Neural cell (in vitro differentiated cells): ENCODE results near the gene ZNF831. TPM values are rescaled to one million over a fixed set of nuclear protein-coding genes. Genes with fewer than 3 reads are reported as not detected.

Experiments used
- H2AFZ ChIP-seq: fragments of 200-600, 300-800 bp; sonication (generic), shearing (Covaris generic); 2 replicates; pipeline ENCODE4 v1.6.0; 2014; ENCODE audit warnings: low read depth, mild to moderate bottlenecking, antibody characterized with exemption, low read length, moderate library complexity
- H3F3A ChIP-seq: fragments of 200-600 bp; shearing (Covaris generic); 2 replicates; pipeline ENCODE4 v1.6.1; 2016; ENCODE audit warnings: mild to moderate bottlenecking, moderate library complexity, mixed read lengths, antibody characterized with exemption, low read length; ENCODE audit not compliant: insufficient read depth, poor library complexity, severe bottlenecking
- H3K27ac ChIP-seq: fragments of 200-600, 300-800 bp; sonication (generic), shearing (Covaris generic); 2 replicates; pipeline ENCODE4 v1.5.1; 2014; ENCODE audit warnings: mild to moderate bottlenecking, low read length, moderate library complexity
- H3K27me3 ChIP-seq: fragments of 300-800, 200-600 bp; sonication (generic), shearing (Covaris generic); 2 replicates; pipeline ENCODE4 v1.6.0; 2014; ENCODE audit warnings: mild to moderate bottlenecking, low read depth, low read length, moderate library complexity; ENCODE audit not compliant: insufficient read depth
- H3K36me3 ChIP-seq: fragments of 300-800, 200-600 bp; sonication (generic), shearing (Covaris generic); 2 replicates; pipeline ENCODE4 v1.5.1; 2014; ENCODE audit warnings: mild to moderate bottlenecking, antibody characterized with exemption, low read length, moderate library complexity; ENCODE audit not compliant: insufficient read depth
- H3K4me2 ChIP-seq: fragments of 300-800, 200-600 bp; sonication (generic), shearing (Covaris generic); 2 replicates; pipeline ENCODE4 v1.6.0; 2014; ENCODE audit warnings: mild to moderate bottlenecking, low read length
- H3K4me3 ChIP-seq: fragments of 300-800, 200-600 bp; sonication (generic), shearing (Covaris generic); 2 replicates; pipeline ENCODE4 v1.5.1; 2014; ENCODE audit warnings: mild to moderate bottlenecking, low read length, moderate library complexity
- H3K79me2 ChIP-seq: fragments of 200-600 bp; shearing (Covaris generic); replicated peaks from 2 replicates; pipeline ENCODE4 v1.6.0; 2014; ENCODE audit warnings: mild to moderate bottlenecking, low read length, moderate library complexity; ENCODE audit not compliant: insufficient read depth
- H3K9ac ChIP-seq: fragments of 300-800, 200-600 bp; sonication (generic), shearing (Covaris generic); 2 replicates; pipeline ENCODE4 v1.6.1; 2016; ENCODE audit warnings: mild to moderate bottlenecking, low read length, mixed read lengths
- H3K9me2 ChIP-seq: fragments of 200-600 bp; shearing (Covaris generic); 2 replicates; pipeline ENCODE4 v1.6.1; 2016; ENCODE audit warnings: mild to moderate bottlenecking, low read length, mixed read lengths; ENCODE audit not compliant: insufficient read depth
- H3K9me3 ChIP-seq: fragments of 200-600, 300-800 bp; sonication (generic), shearing (Covaris generic); 2 replicates; pipeline ENCODE4 v1.6.1; 2016; ENCODE audit warnings: mild to moderate bottlenecking, mixed run types, low read length, moderate library complexity, mixed read lengths
- H4K20me1 ChIP-seq: fragments of 200-600 bp; shearing (Covaris generic); 2 replicates; pipeline ENCODE4 v1.6.1; 2016; ENCODE audit warnings: mild to moderate bottlenecking, mixed run types; ENCODE audit not compliant: insufficient read depth
- EP300 ChIP-seq: fragments of 450-650 bp; conservative IDR thresholded peaks from 2 replicates; pipeline ENCODE4 v1.6.1; 2014; ENCODE audit warnings: antibody characterized with exemption, mild to moderate bottlenecking, moderate library complexity; ENCODE audit not compliant: poor library complexity, severe bottlenecking
- EZH2 ChIP-seq: fragments of 200-600, 300-800 bp; shearing (Covaris generic), sonication (generic); IDR thresholded peaks from 2 replicates; pipeline ENCODE4 v1.6.1; 2014; ENCODE audit warnings: antibody characterized with exemption, low read length, borderline replicate concordance, mild to moderate bottlenecking; ENCODE audit not compliant: insufficient read depth, poor library complexity, severe bottlenecking
- MXI1 ChIP-seq: fragments of 450-650 bp; conservative IDR thresholded peaks from 2 replicates; pipeline ENCODE4 v1.6.1; 2014; ENCODE audit warnings: antibody characterized with exemption, mild to moderate bottlenecking; ENCODE audit not compliant: poor library complexity, severe bottlenecking
- POLR2AphosphoS5 ChIP-seq: IDR thresholded peaks from 2 replicates; pipeline ENCODE4 v1.6.1; 2012
- RAD21 ChIP-seq: fragments of 450-650 bp; conservative IDR thresholded peaks from 2 replicates; pipeline ENCODE4 v1.6.1; 2014; ENCODE audit warnings: antibody characterized with exemption, mild to moderate bottlenecking, moderate library complexity
- SMC3 ChIP-seq: fragments of 450-650 bp; conservative IDR thresholded peaks from 2 replicates; pipeline ENCODE4 v1.6.1; 2014; ENCODE audit warnings: antibody characterized with exemption, mild to moderate bottlenecking, moderate library complexity; ENCODE audit not compliant: poor library complexity
- TAF1 ChIP-seq: IDR thresholded peaks from 2 replicates; pipeline ENCODE4 v1.6.1; 2012; ENCODE audit warnings: low read depth
- polyA plus RNA-seq: library from polyadenylated mRNA; depleted of rRNA; stranded (reverse); fragments of >200 nt; gene quantifications from 2 replicates; pipeline ENCODE4 v1.2.3, GENCODE V29; 2014
- TF ChIP-seq, protein P1 (sequence below): fragments of 450-650 bp; IDR thresholded peaks from 2 replicates; pipeline ENCODE4 v1.5.1; 2014; ENCODE audit warnings: antibody characterized with exemption, mild to moderate bottlenecking, moderate library complexity; ENCODE audit not compliant: poor library complexity, severe bottlenecking
- TF ChIP-seq, protein P2 (sequence below): IDR thresholded peaks from 2 replicates; pipeline ENCODE4 v1.6.1; 2012; ENCODE audit warnings: borderline replicate concordance

ZNF831 gene
- polyA plus RNA-seq, 1 donor from 2014 or later = not detected

DNA sequence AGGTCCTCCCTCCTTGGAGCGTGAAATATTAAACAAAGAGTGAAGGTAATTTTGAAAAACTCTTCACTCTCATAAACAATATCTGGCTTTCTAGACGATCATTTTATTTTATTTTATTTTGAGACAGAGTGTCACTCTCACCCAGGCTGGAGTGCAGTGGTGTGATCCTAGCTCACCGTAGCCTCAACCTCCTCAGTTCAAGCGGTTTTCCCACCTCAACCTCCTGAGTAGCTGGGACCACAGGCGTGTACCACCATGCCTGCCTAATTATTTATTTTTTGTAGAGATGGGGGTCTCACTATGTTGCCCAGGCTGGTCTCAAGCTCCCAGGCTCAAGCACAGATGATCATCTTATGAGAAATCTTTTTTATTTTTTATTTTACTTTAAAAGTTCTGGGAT, 16.4 kb downstream of the ZNF831 start:
- Histone ChIP-seq H4K20me1 (no peaks in the 10 kb centered on the region), H3K9me3 (no peaks in the 10 kb centered on the region), H3K27ac (no peak overlapping the region), H3K79me2 (no peaks in the 10 kb centered on the region), H3K36me3 (no peaks in the 10 kb centered on the region), H2AFZ (no peak overlapping the region), H3K4me2 (no peak overlapping the region), H3K9ac (no peak overlapping the region), H3K9me2 (no peaks in the 10 kb centered on the region), H3K27me3 (no peaks in the 10 kb centered on the region), H3K4me3 (no peak overlapping the region), H3F3A (no peaks in the 10 kb centered on the region)
- TF ChIP-seq, protein P1, sequence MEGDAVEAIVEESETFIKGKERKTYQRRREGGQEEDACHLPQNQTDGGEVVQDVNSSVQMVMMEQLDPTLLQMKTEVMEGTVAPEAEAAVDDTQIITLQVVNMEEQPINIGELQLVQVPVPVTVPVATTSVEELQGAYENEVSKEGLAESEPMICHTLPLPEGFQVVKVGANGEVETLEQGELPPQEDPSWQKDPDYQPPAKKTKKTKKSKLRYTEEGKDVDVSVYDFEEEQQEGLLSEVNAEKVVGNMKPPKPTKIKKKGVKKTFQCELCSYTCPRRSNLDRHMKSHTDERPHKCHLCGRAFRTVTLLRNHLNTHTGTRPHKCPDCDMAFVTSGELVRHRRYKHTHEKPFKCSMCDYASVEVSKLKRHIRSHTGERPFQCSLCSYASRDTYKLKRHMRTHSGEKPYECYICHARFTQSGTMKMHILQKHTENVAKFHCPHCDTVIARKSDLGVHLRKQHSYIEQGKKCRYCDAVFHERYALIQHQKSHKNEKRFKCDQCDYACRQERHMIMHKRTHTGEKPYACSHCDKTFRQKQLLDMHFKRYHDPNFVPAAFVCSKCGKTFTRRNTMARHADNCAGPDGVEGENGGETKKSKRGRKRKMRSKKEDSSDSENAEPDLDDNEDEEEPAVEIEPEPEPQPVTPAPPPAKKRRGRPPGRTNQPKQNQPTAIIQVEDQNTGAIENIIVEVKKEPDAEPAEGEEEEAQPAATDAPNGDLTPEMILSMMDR = no peak
- no peak for TF ChIP-seq POLR2AphosphoS5
- no peak for TF ChIP-seq TAF1
- no peak for TF ChIP-seq RAD21
- no peak for TF ChIP-seq MXI1
- no peak for TF ChIP-seq SMC3
- TF ChIP-seq EP300 = no peak
- TF ChIP-seq, protein P2, sequence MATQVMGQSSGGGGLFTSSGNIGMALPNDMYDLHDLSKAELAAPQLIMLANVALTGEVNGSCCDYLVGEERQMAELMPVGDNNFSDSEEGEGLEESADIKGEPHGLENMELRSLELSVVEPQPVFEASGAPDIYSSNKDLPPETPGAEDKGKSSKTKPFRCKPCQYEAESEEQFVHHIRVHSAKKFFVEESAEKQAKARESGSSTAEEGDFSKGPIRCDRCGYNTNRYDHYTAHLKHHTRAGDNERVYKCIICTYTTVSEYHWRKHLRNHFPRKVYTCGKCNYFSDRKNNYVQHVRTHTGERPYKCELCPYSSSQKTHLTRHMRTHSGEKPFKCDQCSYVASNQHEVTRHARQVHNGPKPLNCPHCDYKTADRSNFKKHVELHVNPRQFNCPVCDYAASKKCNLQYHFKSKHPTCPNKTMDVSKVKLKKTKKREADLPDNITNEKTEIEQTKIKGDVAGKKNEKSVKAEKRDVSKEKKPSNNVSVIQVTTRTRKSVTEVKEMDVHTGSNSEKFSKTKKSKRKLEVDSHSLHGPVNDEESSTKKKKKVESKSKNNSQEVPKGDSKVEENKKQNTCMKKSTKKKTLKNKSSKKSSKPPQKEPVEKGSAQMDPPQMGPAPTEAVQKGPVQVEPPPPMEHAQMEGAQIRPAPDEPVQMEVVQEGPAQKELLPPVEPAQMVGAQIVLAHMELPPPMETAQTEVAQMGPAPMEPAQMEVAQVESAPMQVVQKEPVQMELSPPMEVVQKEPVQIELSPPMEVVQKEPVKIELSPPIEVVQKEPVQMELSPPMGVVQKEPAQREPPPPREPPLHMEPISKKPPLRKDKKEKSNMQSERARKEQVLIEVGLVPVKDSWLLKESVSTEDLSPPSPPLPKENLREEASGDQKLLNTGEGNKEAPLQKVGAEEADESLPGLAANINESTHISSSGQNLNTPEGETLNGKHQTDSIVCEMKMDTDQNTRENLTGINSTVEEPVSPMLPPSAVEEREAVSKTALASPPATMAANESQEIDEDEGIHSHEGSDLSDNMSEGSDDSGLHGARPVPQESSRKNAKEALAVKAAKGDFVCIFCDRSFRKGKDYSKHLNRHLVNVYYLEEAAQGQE = no peak
- TF ChIP-seq EZH2 = no peak

DNA sequence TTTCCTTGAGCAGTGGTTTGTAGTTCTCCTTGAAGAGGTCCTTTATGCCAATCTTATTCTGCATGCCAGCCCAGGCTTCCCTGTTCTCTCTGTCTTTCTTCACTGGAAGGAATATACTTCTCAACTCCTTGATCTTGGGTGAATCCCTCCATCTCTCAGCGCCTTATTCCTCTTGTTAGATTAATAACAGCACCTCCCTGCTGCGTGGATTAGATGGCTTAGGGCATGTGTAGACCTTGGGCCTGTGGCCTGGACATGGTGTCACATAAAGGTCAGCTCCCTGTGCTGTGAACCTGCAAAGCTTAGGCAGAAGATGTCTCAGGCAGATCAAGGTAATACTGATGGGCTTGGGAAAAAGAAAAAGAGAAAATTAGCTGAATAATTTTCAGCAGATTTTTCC, 18.3 kb downstream of the ZNF831 start:
- no peaks in the 10 kb centered on the region for H3K9me3 ChIP-seq
- no peak overlapping the region for H3K4me3 ChIP-seq
- TF ChIP-seq EZH2 (no peak), TAF1 (no peak), POLR2AphosphoS5 (no peak), MXI1 (no peak), RAD21 (no peak), EP300 (no peak), SMC3 (no peak)
- TF ChIP-seq, protein P1 = no peak
- TF ChIP-seq, protein P2 = no peak
- no peaks in the 10 kb centered on the region for H3K79me2 ChIP-seq
- H4K20me1 ChIP-seq = no peaks in the 10 kb centered on the region
- H3K4me2 ChIP-seq = no peak overlapping the region
- H3K9ac ChIP-seq = no peak overlapping the region
- no peaks in the 10 kb centered on the region for H3F3A ChIP-seq
- H3K27me3 ChIP-seq = no peaks in the 10 kb centered on the region
- H2AFZ ChIP-seq = no peak overlapping the region
- H3K9me2 ChIP-seq = no peaks in the 10 kb centered on the region
- H3K27ac ChIP-seq = no peak overlapping the region
- H3K36me3 ChIP-seq = no peaks in the 10 kb centered on the region
